HG02610 (cell line): Measurements from ENCODE around the gene HSFX3.
"Not testable (repeated sequence)": the region's sequence is repeated elsewhere in the genome, so short reads cannot be mapped to it uniquely, and the experiment has no call there.

Experiments
- ATAC-seq: cut with Tn5 transposase; IDR thresholded peaks from one replicate; pipeline ENCODE4 v1.9.1; 2021; ENCODE audit warnings: mild to moderate bottlenecking, moderate library complexity; ENCODE audit not compliant: unreplicated experiment

HSFX3 gene

GRCh38 chrX:149545545-149546543 lies 3.9 kb downstream of the HSFX3 start:
- not testable (repeated sequence) for ATAC-seq

- ATAC-seq: no peak
Measured at GRCh38 chrX:149541521-149542047, 8.1 kb downstream of the HSFX3 start.

DNA sequence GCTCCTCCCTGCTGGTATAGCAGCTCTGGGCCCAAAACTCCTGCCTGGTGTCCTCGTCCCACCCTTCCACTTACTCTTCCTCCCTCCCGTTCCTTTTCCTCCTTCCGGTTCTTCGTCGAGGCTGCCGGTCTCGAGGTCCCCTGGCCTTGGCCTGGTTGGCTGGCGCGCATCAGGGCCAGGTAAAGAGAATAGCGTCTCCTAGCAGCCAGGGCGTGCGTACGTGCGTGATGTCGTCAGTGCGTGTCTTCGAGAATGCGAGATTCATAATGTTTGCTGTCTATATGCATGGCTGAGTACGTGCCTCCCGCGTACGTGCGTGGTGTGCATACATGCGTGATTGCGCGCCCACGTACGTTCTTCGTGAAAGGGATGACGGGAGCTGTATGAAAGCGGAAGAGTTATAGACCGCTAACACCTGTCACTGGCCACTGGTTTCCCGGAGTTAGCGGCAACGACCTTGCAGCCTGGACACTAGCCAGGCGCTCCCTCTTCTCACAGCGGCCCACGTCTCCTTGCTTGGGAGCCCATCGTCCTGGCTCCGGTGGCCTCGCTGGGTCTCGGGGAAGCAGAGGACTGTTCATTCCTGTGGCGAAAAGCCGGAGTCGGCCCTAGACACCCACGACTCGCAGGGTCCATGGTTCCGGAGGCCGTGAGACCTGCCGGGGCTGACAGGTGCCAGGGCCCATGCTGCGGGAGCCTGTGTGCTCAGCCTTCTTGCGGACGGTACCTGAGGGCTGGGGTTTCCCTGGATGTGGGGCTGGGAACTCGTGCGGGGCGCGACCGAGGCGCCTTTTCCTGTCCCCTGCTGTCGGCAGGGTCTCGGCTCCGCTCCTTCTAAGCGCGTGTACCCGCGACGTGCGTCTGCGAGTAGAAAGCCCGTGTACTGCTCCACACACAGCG lies 8.9 kb downstream of the HSFX3 start, which contains the start of gene EOLA1:
Gene EOLA1 (plus strand): TSS at position 392 of the 900 bp plus-strand sequence. CDS start 4,619 bp downstream, outside the sequence.
- ATAC-seq: peak; percentile 79

GRCh38 chrX:149540131-149540620 lies 9.5 kb downstream of the HSFX3 start:
- ATAC-seq: peak; percentile 18

DNA sequence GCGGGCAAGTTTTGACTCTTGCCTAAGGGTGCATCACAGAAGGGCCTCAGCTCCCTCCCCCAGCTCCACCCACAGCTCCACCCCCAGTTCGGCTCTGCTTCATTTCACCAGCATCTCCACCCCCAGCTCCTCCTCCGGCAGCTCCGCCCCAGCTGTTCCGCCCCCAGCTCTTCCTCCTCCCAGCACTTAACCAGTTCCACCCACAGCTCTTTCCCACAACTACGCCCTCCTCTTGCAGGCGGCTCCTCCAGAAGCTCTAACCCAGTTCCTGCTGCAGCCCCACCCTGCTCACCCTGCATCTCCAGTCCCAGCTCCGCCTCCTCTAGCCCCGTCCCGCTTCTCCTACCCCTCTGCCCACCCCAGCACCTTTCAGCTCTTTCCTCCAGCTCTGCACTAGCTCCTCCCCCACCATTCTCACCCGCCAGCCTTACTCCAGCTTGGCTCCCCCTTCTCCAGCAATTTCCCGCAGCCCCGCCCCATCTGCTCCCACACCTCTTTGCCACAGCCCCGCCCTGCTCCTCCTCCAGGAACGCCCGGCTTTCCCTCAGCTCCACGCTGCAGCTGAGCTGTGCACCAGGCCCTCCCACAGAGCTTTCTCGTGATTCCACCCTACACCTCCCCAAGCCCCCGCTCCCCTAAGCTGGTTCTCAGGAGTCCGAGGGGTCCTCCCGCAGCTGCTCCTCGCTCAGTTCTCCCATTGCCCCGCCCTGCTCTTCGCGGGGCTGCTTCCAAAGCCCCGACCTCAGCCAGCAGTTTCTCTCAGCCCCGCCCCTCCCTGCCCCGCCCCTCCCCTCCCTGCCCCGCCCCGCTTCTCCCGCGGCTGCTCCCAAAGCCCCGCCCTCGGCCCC lies 10.2 kb downstream of the HSFX3 start:
- peak; percentile 53 for ATAC-seq

DNA sequence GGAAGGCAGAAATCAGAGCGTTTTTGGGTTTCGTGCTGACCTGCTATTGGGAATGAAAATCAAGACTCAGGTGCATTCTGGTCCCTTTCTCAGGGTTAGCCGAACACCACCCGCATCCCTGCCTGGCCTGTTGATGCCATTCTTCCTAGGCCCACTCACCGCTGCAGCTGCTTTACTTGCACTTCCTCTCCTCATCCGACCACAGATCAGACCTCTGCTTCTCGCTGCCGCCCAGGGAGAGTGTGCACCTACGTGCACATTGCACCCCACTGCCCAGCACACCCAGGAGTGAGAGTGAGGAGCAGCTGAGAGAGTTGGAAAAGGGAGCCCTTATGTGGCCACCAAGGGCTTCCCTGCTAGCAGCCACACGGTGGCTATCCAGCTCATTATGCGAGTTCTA lies 12.2 kb downstream of the HSFX3 start:
- ATAC-seq: not testable (repeated sequence)

DNA sequence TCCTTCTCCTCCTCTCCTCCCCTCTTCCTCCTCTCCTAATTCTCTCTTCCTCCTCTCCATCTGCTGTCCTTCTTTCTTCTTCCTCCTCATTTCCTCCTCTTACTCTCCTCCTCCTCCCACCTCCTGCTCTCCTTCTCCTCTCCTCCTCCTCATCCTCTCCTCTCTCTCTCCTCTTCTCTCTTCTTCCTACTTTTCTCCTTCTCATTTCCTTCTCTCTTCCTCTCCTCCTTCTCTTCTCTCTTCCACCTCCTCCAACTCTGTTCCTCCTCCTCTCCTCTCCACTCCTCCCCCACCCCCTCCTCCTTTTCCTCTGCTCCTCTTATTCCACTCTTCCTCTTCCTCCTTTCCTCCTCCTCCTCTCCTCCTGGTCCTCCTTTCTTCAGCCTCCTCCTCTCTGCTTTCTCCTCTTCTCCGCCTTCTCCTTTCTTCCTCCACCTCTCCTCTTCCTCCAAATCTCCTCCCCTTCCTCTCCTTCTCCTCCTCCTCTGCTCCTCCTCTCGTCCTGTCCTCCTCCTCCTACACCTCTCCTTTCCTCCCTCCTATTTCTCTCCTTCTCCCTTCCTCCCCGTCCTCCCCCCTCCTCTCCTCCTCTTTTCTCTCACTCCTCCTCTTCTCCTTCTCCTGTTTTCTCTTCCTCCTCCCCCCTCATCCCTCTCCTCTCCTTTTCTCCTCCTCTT lies 14.7 kb downstream of the HSFX3 start:
- ATAC-seq: not testable (repeated sequence)

GRCh38 chrX:149533999-149534398 lies 15.7 kb downstream of the HSFX3 start:
- not testable (repeated sequence) for ATAC-seq

GRCh38 chrX:149532868-149533267 lies 16.9 kb downstream of the HSFX3 start:
- not testable (repeated sequence) for ATAC-seq

DNA sequence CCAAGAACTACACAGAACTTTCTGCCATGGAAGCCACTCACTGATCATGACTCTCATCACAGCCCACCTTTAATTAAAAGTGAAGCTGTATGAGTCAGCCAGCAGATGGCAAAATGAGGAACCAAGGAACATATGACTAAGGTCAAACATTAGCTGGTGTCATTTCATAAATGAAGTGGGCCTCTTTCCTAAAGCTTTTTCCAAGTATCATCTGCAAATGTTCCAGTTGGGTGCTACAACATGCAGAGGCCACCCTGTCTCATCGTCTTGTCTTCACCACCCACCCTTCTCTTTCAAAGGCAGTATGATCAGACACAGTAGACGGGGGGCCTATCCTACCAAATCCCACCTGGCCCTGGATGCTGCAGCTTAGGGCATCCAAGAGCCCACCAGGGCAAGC lies 18.1 kb downstream of the HSFX3 start:
- peak; percentile 78 for ATAC-seq

DNA sequence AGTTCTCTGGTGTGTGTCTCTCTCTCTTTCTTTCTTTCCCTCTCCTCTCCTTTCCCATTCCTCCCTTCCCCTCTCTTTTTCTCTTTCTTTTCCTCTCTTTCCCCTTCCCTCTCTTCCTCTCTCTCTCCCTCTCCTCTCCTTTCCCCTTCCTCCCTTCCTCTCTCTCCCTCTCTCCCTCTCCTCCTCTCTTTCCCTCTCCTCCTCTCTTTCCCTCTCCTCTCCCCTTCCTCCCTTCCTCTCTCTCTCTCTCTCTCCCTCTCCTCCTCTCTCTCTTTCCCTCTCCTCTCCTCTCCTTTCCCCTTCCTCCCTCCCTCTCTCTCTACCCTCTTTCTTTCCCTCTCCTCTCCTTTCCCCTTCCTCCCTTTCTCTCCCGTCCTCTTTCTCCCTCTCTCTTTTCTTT lies 21.3 kb downstream of the HSFX3 start:
- ATAC-seq: no peak

DNA sequence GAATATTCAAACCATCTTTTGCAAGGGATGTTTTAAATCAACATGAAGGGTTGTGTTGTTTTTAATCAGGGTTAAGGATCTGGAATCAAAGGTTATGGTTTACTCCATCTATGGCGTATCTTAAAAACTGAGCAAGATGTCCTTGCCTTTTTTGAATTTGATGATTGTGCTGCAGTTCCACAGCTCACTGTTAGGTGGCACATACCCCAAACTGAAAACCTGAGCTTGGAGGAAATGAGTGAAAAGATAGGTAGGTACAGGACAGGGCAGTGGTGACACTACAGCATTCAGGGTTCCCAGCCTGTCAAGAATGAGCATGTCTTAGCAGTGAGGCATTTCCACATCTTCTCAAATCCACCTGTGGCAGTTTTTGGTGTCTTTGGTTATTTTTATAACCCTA lies 22.0 kb downstream of the HSFX3 start:
- ATAC-seq: peak; percentile 27

GRCh38 chrX:149526318-149527033 lies 23.2 kb downstream of the HSFX3 start:
- not testable (repeated sequence) for ATAC-seq

DNA sequence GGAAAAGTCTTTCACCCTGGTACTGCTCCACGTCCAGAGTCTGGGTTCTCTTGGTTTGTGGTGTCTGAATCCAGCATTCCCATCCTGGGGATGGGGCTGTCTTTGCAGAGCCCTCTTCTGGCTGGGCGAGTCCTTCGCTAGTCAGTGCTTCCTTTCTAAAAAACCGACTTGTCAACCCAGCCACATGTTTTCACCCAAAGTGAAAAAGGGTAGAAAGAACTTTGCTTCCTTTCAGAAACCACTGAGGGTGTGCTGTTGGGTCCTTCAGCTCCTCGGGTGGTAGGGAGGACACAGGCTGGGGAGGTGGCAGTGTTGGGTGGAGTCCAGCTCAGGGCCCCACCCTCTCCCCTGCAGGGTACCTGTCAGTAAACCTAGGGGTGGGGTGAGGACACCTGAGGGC lies 23.8 kb downstream of the HSFX3 start:
- ATAC-seq: peak; percentile 27

DNA sequence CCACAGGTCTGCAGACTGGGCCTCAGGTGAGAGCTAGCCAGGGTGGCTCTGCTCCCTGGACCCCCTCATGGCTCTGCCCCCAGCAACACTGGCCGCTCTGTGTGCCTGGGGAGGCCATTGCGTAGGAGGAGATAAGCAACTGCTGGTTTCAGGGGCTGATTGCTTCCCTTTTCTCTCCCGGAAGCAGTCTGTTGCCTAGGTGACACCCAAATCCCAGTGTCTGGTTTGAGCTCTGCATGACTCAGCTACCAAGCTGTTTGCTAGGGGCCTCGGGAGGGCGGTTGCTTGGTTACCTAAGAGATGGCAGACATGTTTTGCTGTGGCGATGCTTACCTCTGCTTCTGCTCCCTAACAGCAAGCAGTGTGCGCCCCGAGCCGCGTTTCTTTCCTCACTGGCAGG lies 24.3 kb downstream of the HSFX3 start:
- ATAC-seq: peak; percentile 96

DNA sequence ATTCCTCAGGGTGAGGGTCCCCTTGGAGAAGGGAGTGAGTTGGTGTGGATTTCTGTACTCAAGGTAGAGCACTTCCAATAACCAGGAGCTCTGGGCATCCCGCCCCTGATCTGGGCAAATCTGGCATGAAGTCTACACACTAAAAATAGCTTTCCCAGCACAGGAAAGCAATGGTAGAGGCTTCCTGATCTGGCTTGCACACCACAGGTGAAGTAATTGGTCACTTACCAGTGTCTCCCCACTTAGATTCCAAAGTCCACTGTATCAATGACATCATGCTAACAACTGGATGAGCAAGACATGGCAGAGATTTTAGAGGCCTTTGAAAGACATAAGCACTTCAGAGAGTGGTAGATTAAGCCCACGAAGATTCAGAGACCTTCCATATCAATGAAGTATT lies 26.8 kb downstream of the HSFX3 start:
- no peak for ATAC-seq

DNA sequence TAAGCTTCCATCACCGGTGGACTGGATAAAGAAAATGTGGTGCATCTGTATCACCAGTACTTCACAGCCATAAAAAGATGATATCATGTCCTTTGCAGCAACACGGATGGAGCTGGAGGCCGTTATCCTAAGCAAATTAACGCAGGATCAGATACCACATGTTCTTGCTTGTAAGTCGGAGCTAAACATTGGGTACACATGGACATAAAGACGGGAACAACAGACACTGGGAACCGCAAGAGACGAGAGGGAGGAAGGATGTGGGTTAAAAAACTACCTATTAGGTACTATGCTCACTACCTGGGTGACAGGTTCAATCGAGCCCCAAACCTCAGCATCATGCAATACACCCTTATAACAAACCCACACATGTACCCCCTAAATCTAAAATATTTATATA lies 28.3 kb downstream of the HSFX3 start:
- no peak for ATAC-seq

- not testable (repeated sequence) for ATAC-seq
Measured at GRCh38 chrX:149520636-149521277, 29.0 kb downstream of the HSFX3 start.
